HEK293 (cell line): ENCODE data around the gene NYNRIN.

Experiments
- AEBP2 ChIP-seq: fragments of 450-650 bp; formaldehyde crosslinking; IDR thresholded peaks from 2 replicates; pipeline ENCODE4 v1.5.1; 2016; ENCODE audit warnings: missing biosample characterization, missing genetic modification characterization, borderline replicate concordance
- BCL11A ChIP-seq: fragments of 450-650 bp; formaldehyde crosslinking; IDR thresholded peaks from 2 replicates; pipeline ENCODE4 v1.5.1; 2016; ENCODE audit warnings: low read depth, missing biosample characterization, missing genetic modification characterization
- GLI2 ChIP-seq: fragments of 450-650 bp; formaldehyde crosslinking; IDR thresholded peaks from 2 replicates; pipeline ENCODE4; 2017; ENCODE audit warnings: missing biosample characterization, missing genetic modification characterization, low read depth, borderline replicate concordance
- KLF1 ChIP-seq: fragments of 450-650 bp; formaldehyde crosslinking; IDR thresholded peaks from 2 replicates; pipeline ENCODE4 v1.5.1; 2016; ENCODE audit warnings: missing biosample characterization, missing genetic modification characterization
- KLF10 ChIP-seq: fragments of 450-650 bp; IDR thresholded peaks from 2 replicates; pipeline ENCODE4 v1.5.1; 2018; ENCODE audit warnings: missing biosample characterization, mild to moderate bottlenecking, missing genetic modification characterization
- KLF7 ChIP-seq: fragments of 450-650 bp; formaldehyde crosslinking; IDR thresholded peaks from 2 replicates; pipeline ENCODE4 v1.5.1; 2016; ENCODE audit warnings: missing biosample characterization, missing genetic modification characterization, borderline replicate concordance
- OVOL3 ChIP-seq: fragments of 450-650 bp; formaldehyde crosslinking; IDR thresholded peaks from 2 replicates; pipeline ENCODE4 v1.5.1; 2016; ENCODE audit warnings: missing biosample characterization, missing genetic modification characterization
- PRDM1 ChIP-seq: fragments of 450-650 bp; formaldehyde crosslinking; IDR thresholded peaks from 2 replicates; pipeline ENCODE4; 2016; ENCODE audit warnings: missing biosample characterization, missing genetic modification characterization
- ZBTB7A ChIP-seq: fragments of 450-650 bp; formaldehyde crosslinking; IDR thresholded peaks from 2 replicates; pipeline ENCODE4 v1.5.1; 2016; ENCODE audit warnings: low read depth, missing biosample characterization, missing genetic modification characterization
- ZNF140 ChIP-seq: fragments of 450-650 bp; formaldehyde crosslinking; IDR thresholded peaks from 2 replicates; pipeline ENCODE4 v1.5.1; 2016; ENCODE audit warnings: missing biosample characterization, missing genetic modification characterization
- ZNF146 ChIP-seq: fragments of 450-650 bp; formaldehyde crosslinking; IDR thresholded peaks from 2 replicates; pipeline ENCODE4 v1.5.1; 2016; ENCODE audit warnings: missing biosample characterization, missing genetic modification characterization
- ZNF155 ChIP-seq: fragments of 450-650 bp; formaldehyde crosslinking; IDR thresholded peaks from 2 replicates; pipeline ENCODE4 v1.5.1; 2016; ENCODE audit warnings: missing biosample characterization, missing genetic modification characterization
- ZNF18 ChIP-seq: fragments of 450-650 bp; formaldehyde crosslinking; IDR thresholded peaks from 2 replicates; pipeline ENCODE4 v1.5.1; 2016; ENCODE audit warnings: missing biosample characterization, missing genetic modification characterization
- ZNF24 ChIP-seq: fragments of 450-650 bp; formaldehyde crosslinking; IDR thresholded peaks from 2 replicates; pipeline ENCODE4 v1.5.1; 2016; ENCODE audit warnings: missing biosample characterization, missing genetic modification characterization
- ZNF280D ChIP-seq: fragments of 450-650 bp; formaldehyde crosslinking; IDR thresholded peaks from 2 replicates; pipeline ENCODE4 v1.5.1; 2016; ENCODE audit warnings: missing biosample characterization, missing genetic modification characterization
- ZNF292 ChIP-seq: fragments of 450-650 bp; formaldehyde crosslinking; IDR thresholded peaks from 2 replicates; pipeline ENCODE4 v1.5.1; 2016; ENCODE audit warnings: low read depth, missing biosample characterization, missing genetic modification characterization, borderline replicate concordance
- ZNF335 ChIP-seq: fragments of 450-650 bp; formaldehyde crosslinking; conservative IDR thresholded peaks from 2 replicates; pipeline ENCODE4 v1.5.1; 2016; ENCODE audit warnings: missing biosample characterization, missing genetic modification characterization
- ZNF362 ChIP-seq: fragments of 450-650 bp; formaldehyde crosslinking; IDR thresholded peaks from 2 replicates; pipeline ENCODE4 v1.5.1; 2016; ENCODE audit warnings: missing biosample characterization, missing genetic modification characterization
- ZNF398 ChIP-seq: fragments of 450-650 bp; formaldehyde crosslinking; IDR thresholded peaks from 2 replicates; pipeline ENCODE4 v1.5.1; 2017; ENCODE audit warnings: missing biosample characterization, missing genetic modification characterization
- ZNF48 ChIP-seq: fragments of 450-650 bp; formaldehyde crosslinking; IDR thresholded peaks from 2 replicates; pipeline ENCODE4 v1.5.1; 2016; ENCODE audit warnings: missing biosample characterization, missing genetic modification characterization
- ZNF518A ChIP-seq: fragments of 450-650 bp; formaldehyde crosslinking; conservative IDR thresholded peaks from 2 replicates; pipeline ENCODE4 v1.5.1; 2016; ENCODE audit warnings: low read depth, missing biosample characterization, missing genetic modification characterization
- ZNF521 ChIP-seq: fragments of 450-650 bp; formaldehyde crosslinking; IDR thresholded peaks from 2 replicates; pipeline ENCODE4 v1.5.1; 2017; ENCODE audit warnings: missing biosample characterization, mild to moderate bottlenecking, missing genetic modification characterization
- ZNF549 ChIP-seq: fragments of 450-650 bp; IDR thresholded peaks from 2 replicates; pipeline ENCODE4 v1.5.1; 2018; ENCODE audit warnings: missing biosample characterization, missing genetic modification characterization, mild to moderate bottlenecking, inconsistent platforms, moderate library complexity
- ZNF558 ChIP-seq: fragments of 450-650 bp; formaldehyde crosslinking; IDR thresholded peaks from 2 replicates; pipeline ENCODE4 v1.5.1; 2016; ENCODE audit warnings: missing biosample characterization, missing genetic modification characterization
- ZNF792 ChIP-seq: fragments of 450-650 bp; formaldehyde crosslinking; IDR thresholded peaks from 2 replicates; pipeline ENCODE4 v1.5.1; 2016; ENCODE audit warnings: missing biosample characterization, missing genetic modification characterization

The NYNRIN gene

GRCh38 chr14:24429395-24430142 lies 30.8 kb downstream of the NYNRIN start, which contains the start of the genes CBLN3 and KHNYN (continued):
- TF ChIP-seq AEBP2 (tag by site-specific recombination): no peak
- no peak for TF ChIP-seq ZNF140
- TF ChIP-seq ZNF155: no peak
- no peak for TF ChIP-seq ZBTB7A (tag by site-specific recombination)
- TF ChIP-seq ZNF18 (tag by site-specific recombination): 0 out of 2 replicates have a peak, but pooled peaks have one; percentile 29
- TF ChIP-seq ZNF48: no peak
- no peak for TF ChIP-seq PRDM1 (tag by site-specific recombination)
- no peak for TF ChIP-seq ZNF792 (tag by site-specific recombination)
- TF ChIP-seq ZNF146 (tag by site-specific recombination): no peak
- no peak for TF ChIP-seq ZNF549 (tag by site-specific recombination)
- TF ChIP-seq ZNF24 (tag by site-specific recombination): no peak
- peak; percentile 54; the same call in 1 of the 2 replicates for TF ChIP-seq KLF7 (tag by site-specific recombination)
- TF ChIP-seq ZNF280D: no peak
- TF ChIP-seq ZNF292: no peak
- no peak for TF ChIP-seq ZNF521 (tag by site-specific recombination)
- no peak for TF ChIP-seq GLI2 (tag by site-specific recombination)
- peak; percentile 54; the same call in 1 of the 2 replicates for TF ChIP-seq KLF1 (tag by site-specific recombination)
- no peak; the same call in 1 of the 2 replicates for TF ChIP-seq ZNF335 (tag by site-specific recombination)
- no peak for TF ChIP-seq ZNF558 (tag by site-specific recombination)
- TF ChIP-seq ZNF362 (tag by site-specific recombination): no peak
- 0 out of 2 replicates have a peak, but pooled peaks have one; percentile 28 for TF ChIP-seq ZNF518A (tag by site-specific recombination)
- TF ChIP-seq KLF10 (tag by site-specific recombination): peak; percentile 69; the same call in 1 of the 2 replicates
- no peak for TF ChIP-seq OVOL3 (tag by site-specific recombination)
- no peak for TF ChIP-seq BCL11A (tag by site-specific recombination)
- TF ChIP-seq ZNF398 (tag by site-specific recombination): peak; percentile 39
